Mesothelial cell of epicardium (in vitro differentiated cells): Measurements from ENCODE around the gene VPS18. TPM values are rescaled to one million over a fixed set of nuclear protein-coding genes. Genes with fewer than 3 reads are reported as not detected.

Source experiments
- DNase-seq, 2 experiments: peaks; one replicate each; pipeline ENCODE4 v3.0.0; 2021; ENCODE audit warnings: low spot score in 2 of 2; ENCODE audit not compliant: unreplicated experiment in 2 of 2
- H3K27ac Mint-ChIP-seq: 2 replicates; pipeline ENCODE4 v1.8.0; 2021; ENCODE audit warnings: mixed read lengths
- H3K27me3 Mint-ChIP-seq: 2 replicates; pipeline ENCODE4 v1.8.0; 2021; ENCODE audit warnings: low read depth, mixed read lengths
- H3K36me3 Mint-ChIP-seq: 2 replicates; pipeline ENCODE4 v1.8.0; 2021; ENCODE audit warnings: mixed read lengths
- H3K4me1 Mint-ChIP-seq: 2 replicates; pipeline ENCODE4 v1.8.0; 2021; ENCODE audit warnings: mixed read lengths
- H3K4me3 Mint-ChIP-seq: 2 replicates; pipeline ENCODE4 v1.8.0; 2021; ENCODE audit warnings: mild to moderate bottlenecking, moderate library complexity, mixed read lengths
- H3K9me3 Mint-ChIP-seq: 2 replicates; pipeline ENCODE4 v1.8.0; 2021; ENCODE audit warnings: mixed read lengths
- CTCF ChIP-seq: fragments of 200-600 bp; sonication (generic); IDR thresholded peaks from one replicate; pipeline ENCODE4 v1.5.0; 2021; ENCODE audit warnings: antibody characterized with exemption; ENCODE audit not compliant: unreplicated experiment
- total RNA-seq: library from RNA; stranded (reverse); gene quantifications from 3 replicates; pipeline ENCODE4 v1.2.1, GENCODE V29; 2021

VPS18 gene
- total RNA-seq, 1 donor from 2014 or later: 30.1 TPM

DNA sequence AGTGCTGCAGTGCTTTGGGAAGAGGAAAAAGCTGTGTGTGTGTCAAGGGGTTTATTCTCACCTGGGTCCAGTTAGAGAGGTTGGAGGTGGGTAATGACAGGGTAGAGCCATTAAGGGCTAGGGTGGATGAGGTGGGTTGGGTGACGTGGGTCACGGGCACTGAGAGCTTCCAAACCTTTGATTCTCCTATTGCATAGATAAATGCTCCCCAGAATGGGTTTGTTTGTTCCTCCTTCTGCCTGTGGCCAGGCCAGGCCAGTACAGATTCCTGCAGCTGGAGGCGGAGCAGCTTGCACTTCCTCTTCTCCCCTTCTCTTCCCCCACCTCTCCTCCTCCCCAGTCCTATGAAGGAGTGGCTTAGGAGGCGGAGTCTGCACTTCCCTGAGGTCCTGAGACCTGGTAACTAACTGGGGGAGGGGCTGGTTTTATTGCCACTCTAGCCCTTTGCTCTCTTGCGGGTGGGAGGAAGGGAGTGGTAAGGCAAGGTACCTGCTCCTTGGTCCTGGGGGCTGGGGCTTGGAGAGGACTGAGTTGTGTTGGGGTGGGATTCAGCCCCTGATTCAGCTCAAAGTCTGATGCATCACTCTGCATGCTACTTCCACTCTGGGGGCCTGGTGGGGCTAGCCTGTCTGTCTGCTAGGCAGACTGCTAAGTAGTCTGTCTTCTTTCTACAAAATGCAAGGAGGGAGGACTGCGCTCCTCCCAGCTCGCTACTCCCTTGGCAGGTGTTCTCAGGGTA is 46.9 kb upstream of the VPS18 start:
- Mint-ChIP-seq H3K27me3 (peaks cover 17% of the 10 kb centered on the region), H3K36me3 (peaks cover 13% of the 10 kb centered on the region), H3K4me1 (peaks cover 44% of the 10 kb centered on the region), H3K27ac (peak overlapping the region; percentile 98), H3K9me3 (no peaks in the 10 kb centered on the region), H3K4me3 (peak overlapping the region; percentile 94)
- TF ChIP-seq CTCF: no peak
- DNase-seq: no peak

- H3K36me3 Mint-ChIP-seq: peaks cover 13% of the 10 kb centered on the region
- peaks cover 3% of the 10 kb centered on the region for H3K27me3 Mint-ChIP-seq
- no peak overlapping the region for H3K4me3 Mint-ChIP-seq
- no peak for DNase-seq
- H3K9me3 Mint-ChIP-seq: no peaks in the 10 kb centered on the region
- H3K4me1 Mint-ChIP-seq: peaks cover 27% of the 10 kb centered on the region
- H3K27ac Mint-ChIP-seq: no peak overlapping the region
- no peak for TF ChIP-seq CTCF
Measured at GRCh38 chr15:40850576-40851112, 43.6 kb upstream of the VPS18 start.

- peaks cover 19% of the 10 kb centered on the region for H3K36me3 Mint-ChIP-seq
- no peaks in the 10 kb centered on the region for H3K27me3 Mint-ChIP-seq
- H3K9me3 Mint-ChIP-seq: no peaks in the 10 kb centered on the region
Measured at GRCh38 chr15:40852529-40852928, 41.7 kb upstream of the VPS18 start.

DNA sequence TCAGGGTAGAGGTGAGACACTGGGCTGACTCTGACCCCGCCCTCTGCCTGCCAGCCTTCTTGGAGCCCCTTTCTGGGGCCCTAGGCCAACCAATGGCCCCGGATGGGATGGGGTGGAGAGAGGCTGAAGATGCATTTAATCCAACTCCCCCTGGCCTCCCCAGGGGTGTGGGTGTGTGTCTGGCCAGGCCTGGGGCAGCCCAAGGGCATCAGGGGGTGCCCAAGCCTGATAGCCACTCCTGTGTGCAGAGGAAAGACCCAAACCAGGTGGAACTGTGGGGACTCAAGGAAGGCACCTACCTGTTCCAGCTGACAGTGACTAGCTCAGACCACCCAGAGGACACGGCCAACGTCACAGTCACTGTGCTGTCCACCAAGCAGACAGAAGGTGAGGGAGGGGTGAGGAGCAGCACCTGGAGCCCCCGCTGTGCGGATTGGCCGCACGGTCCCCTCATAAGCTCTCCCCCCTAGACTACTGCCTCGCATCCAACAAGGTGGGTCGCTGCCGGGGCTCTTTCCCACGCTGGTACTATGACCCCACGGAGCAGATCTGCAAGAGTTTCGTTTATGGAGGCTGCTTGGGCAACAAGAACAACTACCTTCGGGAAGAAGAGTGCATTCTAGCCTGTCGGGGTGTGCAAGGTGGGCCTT is 40.9 kb upstream of the VPS18 start:
- Mint-ChIP-seq H3K36me3 (peaks cover 19% of the 10 kb centered on the region), H3K4me1 (peaks cover 17% of the 10 kb centered on the region), H3K4me3 (no peak overlapping the region), H3K27ac (no peak overlapping the region), H3K9me3 (no peaks in the 10 kb centered on the region), H3K27me3 (no peaks in the 10 kb centered on the region)
- no peak for TF ChIP-seq CTCF
- DNase-seq: no peak

More at GRCh38 chr15:40852529-40852928, 41.7 kb upstream of the VPS18 start:
- no peak overlapping the region for H3K27ac Mint-ChIP-seq
- no peak for DNase-seq
- no peak overlapping the region for H3K4me3 Mint-ChIP-seq
- no peak for TF ChIP-seq CTCF
- H3K4me1 Mint-ChIP-seq: peaks cover 18% of the 10 kb centered on the region

GRCh38 chr15:40854161-40854560 is 40.1 kb upstream of the VPS18 start:
- TF ChIP-seq CTCF: no peak
- H3K4me1 Mint-ChIP-seq: peaks cover 24% of the 10 kb centered on the region
- DNase-seq: no peak
- H3K36me3 Mint-ChIP-seq: peaks cover 19% of the 10 kb centered on the region
- H3K27ac Mint-ChIP-seq: no peak overlapping the region
- H3K9me3 Mint-ChIP-seq: no peaks in the 10 kb centered on the region
- H3K4me3 Mint-ChIP-seq: no peak overlapping the region
- no peaks in the 10 kb centered on the region for H3K27me3 Mint-ChIP-seq
